Adrenal gland (tissue), 5 donors: Measurements from ENCODE around the gene CDC14B.

Experiments used
- CTCF ChIP-seq, 6 experiments: fragments of 450-650 bp in 4 of 6; fragments of 200-600 bp in 2 of 6; sonication (generic) in 1 of 6; IDR thresholded peaks; 1 replicate in 5 of 6; 2 replicates in 1 of 6; pipeline versions ENCODE4 v1.5.1 to v1.8.0; 2016 to 2021; ENCODE audit warnings: antibody characterized with exemption in 6 of 6, mild to moderate bottlenecking in 2 of 6, moderate library complexity in 1 of 6
- POLR2A ChIP-seq, 2 donors: fragments of 450-650 bp; IDR thresholded peaks; one replicate each; pipeline ENCODE4 v1.6.1; 2017; ENCODE audit warnings: antibody characterized with exemption in 2 of 2, mild to moderate bottlenecking in 2 of 2, moderate library complexity in 1 of 2
- donor health status: DM: no; HTN: no; CAD: no.

GRCh38 chr9:96476591-96476990 is 143.1 kb downstream of the CDC14B start:
- TF ChIP-seq CTCF (IDR thresholded peaks at IDR 0.05) = no peak
- TF ChIP-seq POLR2A (IDR thresholded peaks at IDR 0.05) = no peak
